ENCODE results near the gene SHISAL1.

Gene SHISAL1

GRCh38 chr22:44197271-44197670 is 115.5 kb downstream of the SHISAL1 start:
- no peaks in the 10 kb centered on the region for H3K9me3 ChIP-seq (ENCODE audit: control insufficient read depth in 2 of 2, low read length in 2 of 2)
- no peak overlapping the region for H3K27ac ChIP-seq (ENCODE audit: low read depth in 2 of 2, low read length in 2 of 2)
- H3K4me3 ChIP-seq (ENCODE audit: low read length in 2 of 2): no peak overlapping the region
- no peak overlapping the region for H3K9ac ChIP-seq (ENCODE audit: low read depth in 1 of 2, low read length in 2 of 2)
- H3K27me3 ChIP-seq (ENCODE audit: control insufficient read depth in 2 of 2, insufficient read depth in 2 of 2, low read length in 2 of 2): no peaks in the 10 kb centered on the region
- no peaks in the 10 kb centered on the region for H3K36me3 ChIP-seq (ENCODE audit: control insufficient read depth in 2 of 2, insufficient read depth in 2 of 2, low read length in 2 of 2)
- peaks cover 0 to 2% of the 10 kb centered on the region in 2 donors for H3K4me1 ChIP-seq (ENCODE audit: control insufficient read depth in 2 of 2, insufficient read depth in 2 of 2, low read length in 2 of 2)

DNA sequence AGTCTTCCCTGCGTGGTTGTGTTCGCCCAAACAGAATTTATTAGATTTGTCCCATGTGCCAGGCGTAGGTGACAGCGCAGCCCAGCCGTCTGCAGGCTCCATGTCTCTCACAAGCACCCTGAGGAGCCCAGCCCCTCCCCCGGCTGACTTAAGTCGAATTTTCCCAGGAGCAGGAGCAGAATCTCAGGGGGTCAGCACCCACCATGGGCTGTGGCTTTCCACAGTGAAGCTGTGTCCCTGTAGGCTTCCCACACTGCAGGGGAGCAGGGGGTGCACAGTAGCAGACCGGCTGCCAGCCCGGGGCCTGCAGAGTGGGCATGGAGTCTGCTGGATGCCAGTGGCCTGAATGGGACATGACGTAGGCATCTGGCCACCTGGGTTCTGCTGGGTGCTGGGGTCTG is 116.0 kb downstream of the SHISAL1 start:
- Histone ChIP-seq H3K9me3 (ENCODE audit: control insufficient read depth in 2 of 2, low read length in 2 of 2) (no peaks in the 10 kb centered on the region), H3K27me3 (ENCODE audit: control insufficient read depth in 2 of 2, insufficient read depth in 2 of 2, low read length in 2 of 2) (no peaks in the 10 kb centered on the region), H3K27ac (ENCODE audit: low read depth in 2 of 2, low read length in 2 of 2) (no peak overlapping the region), H3K36me3 (ENCODE audit: control insufficient read depth in 2 of 2, insufficient read depth in 2 of 2, low read length in 2 of 2) (no peaks in the 10 kb centered on the region), H3K4me3 (ENCODE audit: low read length in 2 of 2) (no peak overlapping the region), H3K4me1 (ENCODE audit: control insufficient read depth in 2 of 2, insufficient read depth in 2 of 2, low read length in 2 of 2) (peaks cover 0 to 2% of the 10 kb centered on the region in 2 donors), H3K9ac (ENCODE audit: low read depth in 1 of 2, low read length in 2 of 2) (no peak overlapping the region)

DNA sequence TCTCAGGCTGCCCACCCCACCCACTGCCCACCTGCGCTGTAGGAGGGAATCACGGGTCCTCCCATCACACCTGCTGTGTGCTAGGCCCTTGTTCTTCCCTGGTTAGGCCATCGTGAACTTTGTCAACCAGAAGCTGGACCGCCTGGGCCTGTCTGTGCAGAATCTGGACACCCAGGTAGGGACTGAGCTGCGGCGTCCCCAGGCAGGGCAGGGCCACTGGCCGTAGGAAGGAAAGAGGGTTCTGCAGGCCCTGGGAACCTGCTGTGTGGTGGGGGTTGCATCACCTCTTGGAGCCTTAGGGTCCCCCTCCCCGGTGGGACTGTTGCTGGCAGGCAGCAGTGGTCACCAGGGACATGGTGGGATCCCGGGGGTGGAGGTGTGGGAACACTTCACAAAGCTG is 116.5 kb downstream of the SHISAL1 start:
- H3K27ac ChIP-seq (ENCODE audit: low read depth in 2 of 2, low read length in 2 of 2): no peak overlapping the region

GRCh38 chr22:44195189-44195871 is 117.4 kb downstream of the SHISAL1 start:
- no peaks in the 10 kb centered on the region for H3K27me3 ChIP-seq (ENCODE audit: control insufficient read depth in 2 of 2, insufficient read depth in 2 of 2, low read length in 2 of 2)
- no peak overlapping the region for H3K27ac ChIP-seq (ENCODE audit: low read depth in 2 of 2, low read length in 2 of 2)
- no peak overlapping the region for H3K4me3 ChIP-seq (ENCODE audit: low read length in 2 of 2)
- no peaks in the 10 kb centered on the region for H3K9me3 ChIP-seq (ENCODE audit: control insufficient read depth in 2 of 2, low read length in 2 of 2)
- H3K36me3 ChIP-seq (ENCODE audit: control insufficient read depth in 2 of 2, insufficient read depth in 2 of 2, low read length in 2 of 2): no peaks in the 10 kb centered on the region
- H3K9ac ChIP-seq (ENCODE audit: low read depth in 1 of 2, low read length in 2 of 2): no peak overlapping the region
- H3K4me1 ChIP-seq (ENCODE audit: control insufficient read depth in 2 of 2, insufficient read depth in 2 of 2, low read length in 2 of 2): peaks cover 0 to 2% of the 10 kb centered on the region in 2 donors

More for the DNA sequence above, 116.5 kb downstream of the SHISAL1 start:
- Histone ChIP-seq H3K27me3 (ENCODE audit: control insufficient read depth in 2 of 2, insufficient read depth in 2 of 2, low read length in 2 of 2) (no peaks in the 10 kb centered on the region), H3K4me3 (ENCODE audit: low read length in 2 of 2) (no peak overlapping the region), H3K36me3 (ENCODE audit: control insufficient read depth in 2 of 2, insufficient read depth in 2 of 2, low read length in 2 of 2) (no peaks in the 10 kb centered on the region), H3K9me3 (ENCODE audit: control insufficient read depth in 2 of 2, low read length in 2 of 2) (no peaks in the 10 kb centered on the region), H3K4me1 (ENCODE audit: control insufficient read depth in 2 of 2, insufficient read depth in 2 of 2, low read length in 2 of 2) (peaks cover 0 to 2% of the 10 kb centered on the region in 2 donors), H3K9ac (ENCODE audit: low read depth in 1 of 2, low read length in 2 of 2) (no peak overlapping the region)

- Histone ChIP-seq H3K9ac (ENCODE audit: low read depth in 1 of 2, low read length in 2 of 2) (no peak overlapping the region), H3K9me3 (ENCODE audit: control insufficient read depth in 2 of 2, low read length in 2 of 2) (no peaks in the 10 kb centered on the region), H3K36me3 (ENCODE audit: control insufficient read depth in 2 of 2, insufficient read depth in 2 of 2, low read length in 2 of 2) (no peaks in the 10 kb centered on the region), H3K27ac (ENCODE audit: low read depth in 2 of 2, low read length in 2 of 2) (no peak overlapping the region), H3K4me1 (ENCODE audit: control insufficient read depth in 2 of 2, insufficient read depth in 2 of 2, low read length in 2 of 2) (peaks cover 0 to 2% of the 10 kb centered on the region in 2 donors), H3K4me3 (ENCODE audit: low read length in 2 of 2) (no peak overlapping the region), H3K27me3 (ENCODE audit: control insufficient read depth in 2 of 2, insufficient read depth in 2 of 2, low read length in 2 of 2) (no peaks in the 10 kb centered on the region)
These were observed 118.2 kb downstream of the SHISAL1 start for GRCh38 chr22:44194569-44194968.

Measured in mucosa of rectum (tissue), 2 donors.